Embryonic facial prominence (tissue), 1 donor: ENCODE data around the gene MEIKIN.

Source experiments
- DNase-seq: peaks from one replicate; pipeline ENCODE4 v3.0.0-alpha.2; 2016; ENCODE audit errors: extremely low spot score

MEIKIN gene

GRCh38 chr5:131773805-131774204 lies 171.7 kb downstream of the MEIKIN start:
- DNase-seq = no peak

- DNase-seq = no peak
These were observed 173.8 kb downstream of the MEIKIN start for GRCh38 chr5:131771692-131772091.

- no peak for DNase-seq
These were observed 175.5 kb downstream of the MEIKIN start for GRCh38 chr5:131769961-131770360.

- no peak for DNase-seq
These were observed 176.1 kb downstream of the MEIKIN start for GRCh38 chr5:131769336-131769735.

- no peak for DNase-seq
These were observed 177.6 kb downstream of the MEIKIN start for GRCh38 chr5:131767891-131768290.

- DNase-seq = no peak
These were observed 178.8 kb downstream of the MEIKIN start for GRCh38 chr5:131766689-131767088.

GRCh38 chr5:131765261-131765660 lies 180.2 kb downstream of the MEIKIN start:
- no peak for DNase-seq

GRCh38 chr5:131763968-131764367 lies 181.5 kb downstream of the MEIKIN start:
- DNase-seq = no peak

DNA sequence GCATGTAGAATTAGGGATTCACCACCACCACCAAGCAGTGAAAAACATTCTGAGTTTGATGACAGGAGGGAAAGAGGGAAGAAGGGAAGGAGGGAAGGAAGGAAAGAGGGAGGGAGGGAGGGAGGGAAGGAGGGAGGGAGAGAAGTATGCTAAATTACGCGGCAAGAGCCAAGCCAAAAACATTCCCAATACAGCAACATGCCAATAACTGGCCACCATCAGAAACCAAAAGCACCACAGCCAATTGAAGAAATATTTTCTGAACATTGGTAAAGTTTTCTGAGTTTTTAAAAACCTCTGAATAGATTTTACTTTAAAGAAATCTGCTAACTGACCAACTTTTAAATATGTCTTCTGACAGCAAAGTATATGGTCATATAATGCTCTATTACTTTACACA lies 184.7 kb downstream of the MEIKIN start:
- no peak for DNase-seq

DNA sequence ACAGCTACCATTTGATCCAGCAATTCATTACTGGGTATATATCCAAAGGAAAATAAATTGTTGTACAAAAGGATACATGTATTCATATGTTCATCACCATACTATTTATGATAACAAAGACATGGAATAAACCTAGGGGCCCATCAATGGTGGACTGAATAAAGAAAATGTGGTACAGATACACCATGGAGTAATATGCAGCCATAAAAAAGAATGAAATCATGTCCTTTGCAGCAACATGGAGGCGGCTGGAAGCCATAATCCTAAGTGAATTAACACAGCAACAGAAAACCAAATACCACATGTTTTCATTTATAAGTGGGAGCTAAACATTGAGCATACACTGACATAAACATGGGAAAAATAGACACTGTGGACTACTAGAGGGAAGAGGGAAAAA lies 185.8 kb downstream of the MEIKIN start:
- no peak for DNase-seq

- DNase-seq = no peak
These were observed 187.0 kb downstream of the MEIKIN start for GRCh38 chr5:131758520-131758900.

DNA sequence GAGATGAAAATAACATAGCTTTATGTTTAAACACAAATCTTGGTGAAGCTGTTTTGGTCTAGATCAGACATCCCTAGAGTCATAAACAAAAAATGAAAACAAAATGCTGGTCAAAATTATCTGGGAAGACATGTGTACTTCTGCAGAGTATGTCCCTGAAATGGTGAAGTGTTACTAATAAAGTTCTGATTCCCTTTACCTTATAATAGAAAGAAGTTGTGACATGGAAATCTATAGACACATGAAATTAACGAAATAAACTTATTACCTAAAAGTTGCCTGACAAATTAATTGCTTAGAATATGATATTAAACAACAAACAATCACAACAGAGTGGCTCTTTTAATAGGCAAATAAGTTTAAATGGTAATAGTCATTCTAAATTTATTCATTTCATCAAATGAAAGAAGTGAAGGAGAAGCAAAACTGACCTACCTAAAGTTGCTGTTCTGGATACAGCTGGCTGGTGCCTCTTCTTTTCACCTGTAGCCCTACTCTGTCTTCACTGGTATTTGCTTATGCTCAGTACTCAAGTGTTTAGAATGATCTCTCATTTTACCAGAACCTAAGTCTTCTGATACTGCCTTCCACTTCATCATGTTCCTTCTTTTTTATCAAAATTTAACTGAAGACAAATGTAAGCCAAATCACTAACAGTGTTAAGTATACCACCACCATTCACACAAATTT lies 187.5 kb downstream of the MEIKIN start:
- no peak for DNase-seq
